NOMO-1 treated with DMSO at 0.1 percent for 48 hours (cell line): ENCODE measurements around the gene ZFYVE1.
"Not testable (repeated sequence)": the region's sequence is repeated elsewhere in the genome, so short reads cannot be mapped to it uniquely, and the experiment has no call there.

ENCODE experiments used
- DNase-seq: peaks from one replicate; lab custom pipeline; 2025; ENCODE audit not compliant: unreplicated experiment; lab: John Stamatoyannopoulos, UW

The ZFYVE1 gene

GRCh38 chr14:72961016-72961415 lies 65.9 kb downstream of the ZFYVE1 start:
- not testable (repeated sequence) for DNase-seq

- DNase-seq, result no peak
These were observed 68.4 kb downstream of the ZFYVE1 start for GRCh38 chr14:72958548-72958947.

GRCh38 chr14:72957213-72957612 lies 69.7 kb downstream of the ZFYVE1 start:
- no peak for DNase-seq

- not testable (repeated sequence) for DNase-seq
These were observed 70.2 kb downstream of the ZFYVE1 start for GRCh38 chr14:72956741-72957140.

GRCh38 chr14:72952171-72952570 lies 74.7 kb downstream of the ZFYVE1 start:
- DNase-seq, result no peak

- peak; percentile 21 for DNase-seq
These were observed 78.3 kb downstream of the ZFYVE1 start for GRCh38 chr14:72948481-72949138.

GRCh38 chr14:72947366-72948160 lies 79.3 kb downstream of the ZFYVE1 start:
- DNase-seq, result no peak

GRCh38 chr14:72946491-72946890 lies 80.4 kb downstream of the ZFYVE1 start:
- no peak for DNase-seq

GRCh38 chr14:72945356-72946027 lies 81.4 kb downstream of the ZFYVE1 start:
- DNase-seq, result peak; percentile 11

- no peak for DNase-seq
These were observed 83.0 kb downstream of the ZFYVE1 start for GRCh38 chr14:72943876-72944430.

- no peak for DNase-seq
These were observed 84.0 kb downstream of the ZFYVE1 start for GRCh38 chr14:72942934-72943333.

- no peak for DNase-seq
These were observed 85.5 kb downstream of the ZFYVE1 start for GRCh38 chr14:72941286-72941985.

- no peak for DNase-seq
These were observed 87.3 kb downstream of the ZFYVE1 start for GRCh38 chr14:72939630-72940029.

- DNase-seq, result no peak
These were observed 94.0 kb downstream of the ZFYVE1 start for GRCh38 chr14:72932893-72933292.

- no peak for DNase-seq
These were observed 97.4 kb downstream of the ZFYVE1 start for GRCh38 chr14:72929316-72930080.

GRCh38 chr14:72928872-72929271 lies 98.0 kb downstream of the ZFYVE1 start:
- DNase-seq, result no peak

- peak; percentile 99 for DNase-seq
These were observed 100.4 kb downstream of the ZFYVE1 start, which contains the start of gene DCAF4 for GRCh38 chr14:72926292-72927028. DCAF4 (plus strand) TSS chr14:72926464; CDS start chr14:72937979, 11,515 bp downstream.

- DNase-seq, result no peak
These were observed 101.1 kb downstream of the ZFYVE1 start for GRCh38 chr14:72925815-72926291.

- DNase-seq, result no peak
These were observed 101.6 kb downstream of the ZFYVE1 start for GRCh38 chr14:72925171-72925759.
